AG04450 (cell line): ENCODE measurements around the gene UBE2C. TPM values are rescaled to one million over a fixed set of nuclear protein-coding genes. Genes with fewer than 3 reads are reported as not detected.

Source experiments
- CTCF ChIA-PET: fragments of 300-600, 350-600 bp; formaldehyde crosslinking; extraction: SDS; loops from one replicate; lab custom pipeline; 2022; ENCODE audit warnings: antibody characterized with exemption, inconsistent platforms; lab: Charles Lee
- POLR2A ChIA-PET: fragments of 350-600 bp; formaldehyde crosslinking; extraction: SDS; loops from one replicate; lab custom pipeline; 2021; ENCODE audit warnings: antibody characterized with exemption, inconsistent platforms; lab: Yijun Ruan, JAX
- DNase-seq: peaks from one replicate; pipeline ENCODE4 v3.0.0-alpha.2; 2011; ENCODE audit warnings: low read depth, low spot score
- H3K27ac ChIP-seq: one replicate; pipeline ENCODE4 v1.5.1; 2012; ENCODE audit warnings: low read depth, low read length, control low read depth
- H3K27me3 ChIP-seq: one replicate; pipeline ENCODE4 v1.6.0; 2012; ENCODE audit warnings: low read length; ENCODE audit not compliant: control insufficient read depth, insufficient read depth
- H3K4me3 ChIP-seq: 2 replicates; pipeline ENCODE4 v1.5.1; 2011; ENCODE audit warnings: mild to moderate bottlenecking, low read depth, low read length, control low read depth
- H3K9me3 ChIP-seq: 2 replicates; pipeline ENCODE4 v1.5.1; 2012; ENCODE audit warnings: low read length; ENCODE audit not compliant: control insufficient read depth, insufficient read depth
- polyA plus RNA-seq: library from polyadenylated mRNA; depleted of rRNA; stranded (reverse); fragments of >200 nt; gene quantifications from 2 replicates; pipeline ENCODE4 v1.2.3, GENCODE V29; 2011
- TF ChIP-seq, protein P1 (sequence below): IDR thresholded peaks from 2 replicates; pipeline ENCODE4 v1.5.1; 2011; ENCODE audit warnings: low read depth, low read length, control low read depth, inconsistent platforms

Gene UBE2C
- polyA plus RNA-seq, 1 experiment, result 27.8 TPM

DNA sequence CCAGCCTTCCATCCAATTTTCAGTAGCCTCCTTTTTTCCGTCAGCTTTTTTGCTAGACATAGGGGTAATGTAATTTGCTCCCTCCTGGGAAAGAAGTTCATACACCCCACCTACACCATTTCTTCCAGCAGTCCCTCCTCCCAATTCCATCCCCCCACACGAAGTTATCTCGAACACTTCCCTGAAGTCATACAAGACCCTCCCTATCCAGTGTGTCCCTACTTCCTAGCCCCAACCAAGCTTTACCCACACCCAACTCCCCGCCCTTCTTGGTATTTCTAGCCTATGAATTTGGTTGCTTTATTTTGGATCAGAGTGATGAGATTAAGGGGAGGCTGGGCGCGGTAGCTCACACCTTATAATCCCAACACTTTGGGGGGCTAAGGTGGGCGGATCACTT lies 1.0 kb downstream of the UBE2C start:
- POLR2A ChIA-PET, result interaction anchor here (0.8 to 2.0 kb wide), 4 partner anchors 20 to 78 kb away, joined by 3 to 5 read pairs (median 4); partner anchors contain the start of genes CTSA, NEURL2 and SNX21
- no peak for DNase-seq
- no peak overlapping the region for H3K27ac ChIP-seq
- TF ChIP-seq, protein P1, sequence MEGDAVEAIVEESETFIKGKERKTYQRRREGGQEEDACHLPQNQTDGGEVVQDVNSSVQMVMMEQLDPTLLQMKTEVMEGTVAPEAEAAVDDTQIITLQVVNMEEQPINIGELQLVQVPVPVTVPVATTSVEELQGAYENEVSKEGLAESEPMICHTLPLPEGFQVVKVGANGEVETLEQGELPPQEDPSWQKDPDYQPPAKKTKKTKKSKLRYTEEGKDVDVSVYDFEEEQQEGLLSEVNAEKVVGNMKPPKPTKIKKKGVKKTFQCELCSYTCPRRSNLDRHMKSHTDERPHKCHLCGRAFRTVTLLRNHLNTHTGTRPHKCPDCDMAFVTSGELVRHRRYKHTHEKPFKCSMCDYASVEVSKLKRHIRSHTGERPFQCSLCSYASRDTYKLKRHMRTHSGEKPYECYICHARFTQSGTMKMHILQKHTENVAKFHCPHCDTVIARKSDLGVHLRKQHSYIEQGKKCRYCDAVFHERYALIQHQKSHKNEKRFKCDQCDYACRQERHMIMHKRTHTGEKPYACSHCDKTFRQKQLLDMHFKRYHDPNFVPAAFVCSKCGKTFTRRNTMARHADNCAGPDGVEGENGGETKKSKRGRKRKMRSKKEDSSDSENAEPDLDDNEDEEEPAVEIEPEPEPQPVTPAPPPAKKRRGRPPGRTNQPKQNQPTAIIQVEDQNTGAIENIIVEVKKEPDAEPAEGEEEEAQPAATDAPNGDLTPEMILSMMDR, result no peak
- peak overlapping the region; percentile 73 for H3K4me3 ChIP-seq
- CTCF ChIA-PET, result interaction anchor here (2.3 to 2.4 kb wide), 2 partner anchors 14 to 43 kb away, joined by 5 to 16 read pairs; no protein-coding TSS in a partner anchor
- H3K9me3 ChIP-seq, result no peaks in the 10 kb centered on the region; the same call in 1 of the 2 replicates
- no peaks in the 10 kb centered on the region for H3K27me3 ChIP-seq

DNA sequence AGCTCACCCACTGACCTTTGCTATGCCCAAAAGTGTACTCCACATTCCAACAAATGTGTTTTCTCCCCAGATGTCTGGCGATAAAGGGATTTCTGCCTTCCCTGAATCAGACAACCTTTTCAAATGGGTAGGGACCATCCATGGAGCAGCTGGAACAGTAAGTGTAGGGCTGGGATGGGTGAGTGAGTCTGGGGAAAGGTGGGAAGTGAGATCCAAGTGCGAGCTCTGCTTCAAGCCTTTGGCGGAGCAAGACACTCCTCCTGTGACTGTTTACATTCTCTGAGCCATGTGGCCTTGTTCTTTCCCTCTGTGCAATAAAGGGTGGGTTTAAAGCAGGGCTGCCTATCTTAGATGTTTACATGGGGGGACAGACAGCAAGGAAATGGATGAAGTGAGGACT lies 1.9 kb downstream of the UBE2C start:
- TF ChIP-seq, protein P1, result no peak
- Histone ChIP-seq H3K27ac (no peak overlapping the region), H3K9me3 (no peaks in the 10 kb centered on the region; the same call in 1 of the 2 replicates), H3K4me3 (peak overlapping the region; percentile 2), H3K27me3 (no peaks in the 10 kb centered on the region)
- DNase-seq, result no peak
- ChIA-PET CTCF (interaction anchor here (0.5 to 2.4 kb wide), 4 partner anchors 15 to 199 kb away, joined by 3 to 16 read pairs (median 4); no protein-coding TSS in a partner anchor), POLR2A (interaction anchor here (0.7 to 2.0 kb wide), 4 partner anchors 20 to 593 kb away, joined by 3 to 5 read pairs (median 3); partner anchors contain the start of genes CTSA, NEURL2 and SNX21)

DNA sequence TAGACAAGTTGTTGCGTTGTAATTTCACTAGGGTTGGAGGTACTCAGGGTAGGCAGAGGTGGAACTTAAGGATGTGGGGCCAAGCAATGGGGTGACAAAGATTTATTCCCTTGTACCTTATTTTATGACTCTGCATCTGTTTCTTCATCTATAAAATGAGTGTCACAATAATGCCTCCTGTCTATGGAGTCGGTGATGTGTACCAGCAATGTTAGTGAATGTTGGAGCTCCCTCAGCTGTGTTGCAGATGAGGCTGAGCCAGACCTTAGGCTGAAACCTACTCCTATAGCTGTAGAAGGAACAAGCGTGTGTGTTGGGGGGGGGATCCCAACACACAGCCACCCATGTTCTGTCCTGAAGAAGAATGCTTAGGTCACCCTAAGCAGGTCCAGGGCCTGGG lies 4.5 kb downstream of the UBE2C start:
- TF ChIP-seq, protein P1, result no peak
- CTCF ChIA-PET, result interaction anchor here (0.6 to 1.3 kb wide), 4 partner anchors 10 to 526 kb away, joined by 3 read pairs; no protein-coding TSS in a partner anchor
- DNase-seq, result no peak
- POLR2A ChIA-PET, result interaction anchor here (0.6 to 2.3 kb wide), 6 partner anchors 10 to 145 kb away, joined by 3 to 6 read pairs (median 4); partner anchors contain the start of genes SNX21 and ZSWIM1
- Histone ChIP-seq H3K27me3 (peaks cover under 1% of the 10 kb centered on the region), H3K4me3 (no peak overlapping the region), H3K9me3 (no peaks in the 10 kb centered on the region), H3K27ac (no peak overlapping the region)

DNA sequence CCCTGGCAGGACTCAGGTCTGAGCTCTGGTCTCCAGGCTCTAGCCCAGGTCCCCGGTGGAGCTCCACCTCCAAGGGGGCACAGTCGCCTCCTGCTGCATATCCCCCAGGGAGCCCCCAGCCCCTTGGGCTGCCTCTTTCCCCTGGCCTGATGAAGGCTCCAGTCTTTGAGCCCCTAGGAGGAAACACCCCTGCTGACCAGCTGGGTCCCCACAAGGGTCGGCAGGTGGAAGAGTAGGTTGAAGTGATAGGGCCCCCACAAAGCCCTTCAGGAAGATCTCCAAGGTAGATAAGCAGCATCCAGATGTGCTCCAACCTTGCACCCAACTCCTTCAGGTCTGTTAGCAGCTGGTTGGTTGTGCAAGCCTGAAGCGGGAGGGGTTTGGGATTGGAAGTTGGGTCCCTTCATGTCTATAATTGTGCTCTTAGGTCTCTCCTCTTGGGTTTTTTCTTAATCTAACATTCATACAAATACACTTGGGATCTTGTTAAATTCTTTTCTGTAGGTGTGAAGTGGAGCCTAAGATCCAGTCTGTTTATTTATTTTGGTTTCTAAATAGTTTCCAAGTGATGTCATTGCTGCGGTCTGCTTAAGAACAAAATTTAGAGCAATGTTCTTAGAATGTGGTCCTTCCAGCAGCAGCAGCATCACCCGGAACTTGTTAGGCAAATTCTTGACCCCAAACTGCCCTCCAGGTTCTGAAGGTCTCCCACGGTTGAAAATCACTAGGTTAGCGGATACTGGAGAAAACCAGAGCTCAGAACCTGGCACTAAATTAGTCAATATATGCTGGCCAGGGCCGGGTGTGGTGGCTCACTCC lies 5.1 kb downstream of the UBE2C start:
- H3K4me3 ChIP-seq, result no peak overlapping the region
- no peaks in the 10 kb centered on the region; the same call in 1 of the 2 replicates for H3K9me3 ChIP-seq
- CTCF ChIA-PET, result interaction anchor here (1.0 to 2.1 kb wide), 3 partner anchors 9 to 152 kb away, joined by 3 to 8 read pairs (median 3); no protein-coding TSS in a partner anchor
- H3K27me3 ChIP-seq, result peaks cover 2% of the 10 kb centered on the region
- no peak overlapping the region for H3K27ac ChIP-seq
- peak; percentile 57 for DNase-seq
- POLR2A ChIA-PET, result interaction anchor here (0.6 to 2.3 kb wide), 6 partner anchors 11 to 145 kb away, joined by 3 to 6 read pairs (median 4); partner anchors contain the start of genes SNX21 and ZSWIM1
- TF ChIP-seq, protein P1, result no peak
